MCF 10A (cell line): ENCODE measurements around the gene EID1. TPM values are rescaled to one million over a fixed set of nuclear protein-coding genes. Genes with fewer than 3 reads are reported as not detected.

Experiments
- BruUV-seq: library from RNA; stranded (reverse); fragments of 400-500 nt; replicated peaks from 2 replicates; lab custom pipeline; 2021; lab: Mats Ljungman, UMichigan
- CTCF ChIA-PET: fragments of 300-600 bp; sonication (Branson Sonifier 250); formaldehyde crosslinking; extraction: SDS; loops from one replicate; lab custom pipeline; 2021; ENCODE audit warnings: antibody characterized with exemption, inconsistent platforms; lab: Yijun Ruan, JAX
- POLR2A ChIA-PET: fragments of 300-600, 350-650 bp; sonication (Branson Sonifier 250); formaldehyde crosslinking; extraction: SDS; loops from one replicate; lab custom pipeline; 2020; ENCODE audit warnings: antibody characterized with exemption, inconsistent platforms; lab: Yijun Ruan, JAX
- DNase-seq: peaks from one replicate; pipeline ENCODE4 v3.0.0-alpha.2; 2018; ENCODE audit not compliant: unreplicated experiment
- H3K27ac Mint-ChIP-seq: one replicate; pipeline ENCODE4 v1.8.0; 2022; ENCODE audit warnings: mild to moderate bottlenecking, low read depth, mixed read lengths; ENCODE audit not compliant: unreplicated experiment
- H3K27me3 Mint-ChIP-seq: one replicate; pipeline ENCODE4 v1.8.0; 2022; ENCODE audit warnings: mixed read lengths; ENCODE audit not compliant: insufficient read depth, unreplicated experiment
- H3K36me3 Mint-ChIP-seq: one replicate; pipeline ENCODE4 v1.8.0; 2022; ENCODE audit warnings: mild to moderate bottlenecking, moderate library complexity, mixed read lengths; ENCODE audit not compliant: insufficient read depth, unreplicated experiment
- H3K4me1 Mint-ChIP-seq: one replicate; pipeline ENCODE4 v1.8.0; 2022; ENCODE audit warnings: mixed read lengths; ENCODE audit not compliant: insufficient read depth, unreplicated experiment
- H3K4me3 Mint-ChIP-seq: one replicate; pipeline ENCODE4 v1.8.0; 2022; ENCODE audit warnings: mild to moderate bottlenecking, moderate library complexity, mixed read lengths; ENCODE audit not compliant: unreplicated experiment
- H3K9me3 Mint-ChIP-seq: one replicate; pipeline ENCODE4 v1.8.0; 2022; ENCODE audit warnings: mixed read lengths; ENCODE audit not compliant: unreplicated experiment
- intact Hi-C: fragments of 100-400 bp; cut with micrococcal nuclease; formaldehyde crosslinking; loops from 2 replicates; pipeline ENCODE4 v1.14.1; 2022
- total RNA-seq: library from RNA; stranded (reverse); gene quantifications from 2 replicates; pipeline ENCODE4 v1.2.3, GENCODE V29; 2022
- TF ChIP-seq, protein P1 (sequence below): fragments of 200-600 bp; IDR thresholded peaks from one replicate; pipeline ENCODE4 v1.8.0; 2022; ENCODE audit warnings: antibody characterized with exemption, mild to moderate bottlenecking; ENCODE audit not compliant: unreplicated experiment

The EID1 gene
- total RNA-seq, 1 experiment from 2014 or later: 91.3 TPM

DNA sequence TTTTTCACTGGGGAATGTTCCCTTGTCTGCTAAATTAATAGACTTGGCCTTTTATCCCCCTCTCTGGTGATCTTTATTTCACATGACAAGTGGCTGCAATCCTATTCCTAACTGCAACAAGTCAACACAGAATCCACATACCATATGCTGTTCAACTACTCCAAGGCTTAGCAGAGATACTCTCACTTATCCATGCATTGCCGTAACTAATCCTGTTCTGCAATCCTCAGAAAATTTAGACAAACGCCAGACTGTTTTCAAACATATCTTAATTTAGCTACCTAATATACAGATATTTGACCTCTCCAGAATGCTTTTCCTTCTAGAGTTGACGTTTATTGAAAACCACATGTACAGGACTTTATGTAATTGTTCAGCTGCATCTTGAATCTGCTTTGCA is 37.9 kb downstream of the EID1 start:
- intact Hi-C loops: no loop called here
- POLR2A ChIA-PET: no interaction called here
- peaks cover 6% of the 10 kb centered on the region for H3K9me3 Mint-ChIP-seq
- no peaks in the 10 kb centered on the region for H3K4me1 Mint-ChIP-seq
- H3K4me3 Mint-ChIP-seq: no peak overlapping the region
- CTCF ChIA-PET: no interaction called here
- H3K36me3 Mint-ChIP-seq: no peaks in the 10 kb centered on the region
- DNase-seq: no peak
- peaks cover 45% of the 10 kb centered on the region for H3K27me3 Mint-ChIP-seq
- TF ChIP-seq, protein P1, sequence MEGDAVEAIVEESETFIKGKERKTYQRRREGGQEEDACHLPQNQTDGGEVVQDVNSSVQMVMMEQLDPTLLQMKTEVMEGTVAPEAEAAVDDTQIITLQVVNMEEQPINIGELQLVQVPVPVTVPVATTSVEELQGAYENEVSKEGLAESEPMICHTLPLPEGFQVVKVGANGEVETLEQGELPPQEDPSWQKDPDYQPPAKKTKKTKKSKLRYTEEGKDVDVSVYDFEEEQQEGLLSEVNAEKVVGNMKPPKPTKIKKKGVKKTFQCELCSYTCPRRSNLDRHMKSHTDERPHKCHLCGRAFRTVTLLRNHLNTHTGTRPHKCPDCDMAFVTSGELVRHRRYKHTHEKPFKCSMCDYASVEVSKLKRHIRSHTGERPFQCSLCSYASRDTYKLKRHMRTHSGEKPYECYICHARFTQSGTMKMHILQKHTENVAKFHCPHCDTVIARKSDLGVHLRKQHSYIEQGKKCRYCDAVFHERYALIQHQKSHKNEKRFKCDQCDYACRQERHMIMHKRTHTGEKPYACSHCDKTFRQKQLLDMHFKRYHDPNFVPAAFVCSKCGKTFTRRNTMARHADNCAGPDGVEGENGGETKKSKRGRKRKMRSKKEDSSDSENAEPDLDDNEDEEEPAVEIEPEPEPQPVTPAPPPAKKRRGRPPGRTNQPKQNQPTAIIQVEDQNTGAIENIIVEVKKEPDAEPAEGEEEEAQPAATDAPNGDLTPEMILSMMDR: no peak
- H3K27ac Mint-ChIP-seq: no peak overlapping the region
- BruUV-seq: no TSS peak

DNA sequence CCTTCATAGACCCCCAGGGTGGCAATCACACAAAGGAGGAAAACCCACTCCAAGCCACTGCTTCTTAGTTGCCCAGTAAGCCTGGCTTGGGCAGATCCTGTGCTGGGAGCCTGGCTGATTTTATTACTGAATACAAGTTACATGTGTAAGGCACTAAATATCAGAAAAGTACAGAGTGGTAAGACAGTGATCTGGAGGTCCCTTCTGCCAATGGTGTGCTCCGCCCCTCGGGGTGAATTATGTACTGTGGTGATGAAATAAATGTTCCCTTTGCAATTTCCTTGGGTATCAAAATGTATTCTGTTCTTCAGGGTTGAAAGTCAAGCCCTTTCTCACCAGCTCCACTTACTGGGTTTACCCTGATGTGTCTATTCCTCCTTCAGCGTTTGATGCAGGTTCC is 38.8 kb downstream of the EID1 start:
- Mint-ChIP-seq H3K4me3 (no peak overlapping the region), H3K36me3 (no peaks in the 10 kb centered on the region), H3K9me3 (peaks cover 6% of the 10 kb centered on the region), H3K4me1 (no peaks in the 10 kb centered on the region), H3K27me3 (peaks cover 37% of the 10 kb centered on the region), H3K27ac (no peak overlapping the region)
- BruUV-seq: no TSS peak
- ChIA-PET CTCF (no interaction called here), POLR2A (interaction anchor here (0.5 kb wide), 1 partner anchor 239 kb away, joined by 4 read pairs; the partner anchor contains the start of gene COPS2)
- no peak for DNase-seq
- TF ChIP-seq, protein P1: no peak
- intact Hi-C loops: no loop called here

DNA sequence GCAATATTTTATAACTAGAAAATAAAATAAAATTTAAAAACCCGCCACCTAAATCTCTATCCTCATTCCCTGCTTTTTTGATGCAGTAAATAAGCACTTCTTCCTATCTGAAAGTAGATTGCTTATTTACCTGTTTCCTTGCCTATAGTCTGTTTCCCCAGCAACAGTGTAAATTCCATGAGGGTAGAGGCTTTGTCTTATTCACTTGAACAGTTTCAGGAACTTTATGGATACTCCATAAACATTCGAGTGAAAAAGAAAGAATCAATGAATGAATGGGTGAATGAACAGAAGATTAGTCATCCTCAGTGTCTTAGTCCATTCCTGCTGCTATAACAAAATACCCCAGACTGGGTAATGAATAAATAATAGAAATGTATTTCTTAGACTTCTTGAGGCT is 44.1 kb downstream of the EID1 start:
- BruUV-seq: no TSS peak
- DNase-seq: no peak
- Mint-ChIP-seq H3K4me1 (peaks cover 12% of the 10 kb centered on the region), H3K27me3 (peaks cover 26% of the 10 kb centered on the region), H3K36me3 (no peaks in the 10 kb centered on the region), H3K4me3 (no peak overlapping the region), H3K9me3 (peaks cover 6% of the 10 kb centered on the region), H3K27ac (no peak overlapping the region)
- TF ChIP-seq, protein P1: no peak
- intact Hi-C loops: no loop called here
- CTCF ChIA-PET: no interaction called here
- POLR2A ChIA-PET: no interaction called here

DNA sequence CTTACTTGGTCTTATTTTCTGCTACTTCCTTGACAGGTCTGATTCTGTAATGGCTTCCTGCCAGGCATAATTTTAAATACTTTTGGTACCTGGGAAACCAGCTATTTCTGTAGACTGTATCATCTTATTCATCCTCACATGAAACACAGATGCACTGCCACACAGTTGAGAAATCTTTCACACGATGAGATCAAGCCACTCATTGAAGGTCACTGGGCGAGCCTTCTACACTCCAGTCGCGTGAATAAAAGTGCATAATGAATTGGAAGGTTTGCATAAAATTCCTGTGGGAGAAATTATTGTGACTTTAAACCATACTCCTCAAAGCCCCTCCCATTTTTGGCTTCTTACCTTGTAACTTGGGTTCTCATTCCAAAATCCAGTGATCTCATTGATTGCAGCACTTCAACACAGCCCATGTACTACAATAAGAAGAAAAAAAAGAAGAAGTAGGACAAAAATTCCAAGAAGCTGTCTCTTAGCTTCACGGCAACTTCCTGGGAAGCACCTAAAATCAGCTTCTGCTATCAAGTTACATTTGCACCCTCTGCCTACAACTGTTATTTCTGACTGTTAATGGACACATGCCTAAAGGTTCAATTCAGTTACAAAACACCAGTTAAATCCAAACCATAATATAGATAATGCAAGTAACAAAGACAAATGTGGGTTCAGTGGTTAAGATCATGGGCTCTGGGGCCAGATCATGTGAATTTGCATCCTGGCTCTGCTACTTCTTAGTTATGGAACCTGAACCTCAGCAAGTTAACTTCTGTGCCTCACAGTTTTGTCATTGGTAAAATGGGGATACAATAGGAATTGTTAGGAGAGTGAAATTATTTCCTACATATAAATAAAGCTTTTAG is 46.8 kb downstream of the EID1 start:
- Mint-ChIP-seq H3K27me3 (peaks cover 2% of the 10 kb centered on the region), H3K36me3 (no peaks in the 10 kb centered on the region), H3K4me3 (no peak overlapping the region), H3K9me3 (peaks cover under 1% of the 10 kb centered on the region), H3K4me1 (peaks cover 12% of the 10 kb centered on the region), H3K27ac (no peak overlapping the region)
- intact Hi-C loops: loop anchor here (5.0 kb wide), 1 partner anchor 47 kb away; the partner anchor contains the start of gene EID1
- DNase-seq: no peak
- CTCF ChIA-PET: interaction anchor here (0.6 to 1.3 kb wide), 3 partner anchors 11 to 119 kb away, joined by 3 to 4 read pairs (median 3); no protein-coding TSS in a partner anchor
- no TSS peak for BruUV-seq
- POLR2A ChIA-PET: interaction anchor here (0.6 to 2.0 kb wide), 2 partner anchors 47 to 548 kb away, joined by 4 to 7 read pairs; partner anchors contain the start of gene EID1
- TF ChIP-seq, protein P1: no peak
